KG1 (cell line): ENCODE measurements around the gene WDR19.
"Not testable (repeated sequence)": the region's sequence is repeated elsewhere in the genome, so short reads cannot be mapped to it uniquely, and the experiment has no call there.

ENCODE experiments used
- DNase-seq: peaks from one replicate; lab custom pipeline; 2025; lab: John Stamatoyannopoulos, UW

WDR19 gene

GRCh38 chr4:39233114-39233513, 50.8 kb downstream of the WDR19 start:
- DNase-seq = no peak

DNA sequence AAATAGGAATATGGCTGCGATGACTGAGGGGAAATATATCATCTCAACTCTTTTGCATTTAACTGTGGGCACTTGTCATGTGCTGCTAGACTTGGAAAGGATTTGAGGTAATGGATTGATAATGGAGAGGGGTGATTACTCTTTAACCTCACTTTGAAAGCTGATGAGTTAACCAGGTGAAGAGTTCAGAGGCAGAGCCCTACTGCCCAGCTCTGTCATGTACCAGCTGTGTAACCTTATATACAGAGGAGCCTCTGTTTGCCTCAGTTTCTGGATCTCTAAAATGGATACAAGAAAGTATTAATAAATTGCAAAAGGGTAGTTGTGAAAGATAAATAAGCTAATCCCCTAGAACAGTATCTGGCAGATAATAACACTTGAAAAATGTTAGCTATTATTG, 51.5 kb downstream of the WDR19 start:
- DNase-seq = no peak

DNA sequence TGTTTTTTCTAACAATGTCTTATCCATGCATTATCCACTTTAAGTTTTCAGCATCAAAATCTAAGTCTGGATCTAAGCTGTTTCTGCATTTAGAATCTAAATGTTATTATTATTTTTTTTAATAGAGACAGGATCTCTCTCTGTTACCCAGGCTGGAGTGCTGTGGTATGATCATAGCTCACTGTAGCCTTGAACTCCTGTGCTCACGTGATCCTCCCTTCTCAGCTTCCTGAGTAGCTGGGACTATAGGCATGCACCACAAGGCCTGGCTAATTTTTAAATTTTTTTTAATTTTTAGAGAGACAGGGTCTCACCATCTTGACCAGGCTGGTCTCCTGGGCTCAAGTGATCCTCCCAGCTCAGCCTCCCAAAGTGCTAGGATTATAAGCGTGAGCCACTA, 52.7 kb downstream of the WDR19 start:
- DNase-seq = no peak

DNA sequence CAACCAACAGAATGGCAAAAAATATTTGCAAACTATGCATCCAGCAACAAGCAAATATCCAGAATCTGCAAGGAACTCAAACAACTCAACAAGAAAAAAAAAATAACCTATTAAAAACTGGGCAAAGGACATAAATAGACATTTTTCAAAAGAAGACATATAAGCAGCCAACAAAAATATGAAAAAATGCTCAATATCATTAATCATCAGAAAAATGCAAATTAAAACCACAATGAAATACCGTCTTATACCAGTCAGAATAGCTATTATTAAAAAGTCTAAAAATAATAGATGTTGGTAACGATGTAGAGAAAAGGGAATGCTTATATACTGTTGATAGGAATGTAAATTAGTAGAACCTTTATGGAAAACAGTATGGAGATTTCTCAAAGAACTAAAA, 53.4 kb downstream of the WDR19 start:
- no peak for DNase-seq

GRCh38 chr4:39237179-39237578, 54.9 kb downstream of the WDR19 start:
- no peak for DNase-seq

GRCh38 chr4:39243462-39243861, 61.1 kb downstream of the WDR19 start:
- no peak for DNase-seq

DNA sequence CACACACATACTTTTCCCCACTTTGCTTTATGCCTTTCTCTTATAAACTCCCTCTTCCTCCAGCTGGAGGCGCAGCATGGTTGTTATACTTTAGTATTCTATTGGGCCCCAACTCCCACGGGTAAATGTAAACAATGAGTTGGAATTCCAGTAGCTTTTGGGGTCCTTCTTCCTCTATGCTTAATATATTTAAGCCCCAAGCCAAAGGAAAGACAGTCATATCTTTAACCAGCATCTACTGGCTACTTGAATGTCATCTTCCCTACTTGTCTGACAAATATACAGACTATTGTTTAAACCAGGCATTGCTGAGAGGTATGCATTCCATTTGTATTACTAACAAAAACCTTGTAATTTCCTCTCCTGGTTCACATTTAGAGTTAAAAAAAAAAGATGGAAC, 72.9 kb downstream of the WDR19 start:
- DNase-seq = no peak

- DNase-seq = no peak
These were observed 73.5 kb downstream of the WDR19 start for GRCh38 chr4:39255871-39256270.

DNA sequence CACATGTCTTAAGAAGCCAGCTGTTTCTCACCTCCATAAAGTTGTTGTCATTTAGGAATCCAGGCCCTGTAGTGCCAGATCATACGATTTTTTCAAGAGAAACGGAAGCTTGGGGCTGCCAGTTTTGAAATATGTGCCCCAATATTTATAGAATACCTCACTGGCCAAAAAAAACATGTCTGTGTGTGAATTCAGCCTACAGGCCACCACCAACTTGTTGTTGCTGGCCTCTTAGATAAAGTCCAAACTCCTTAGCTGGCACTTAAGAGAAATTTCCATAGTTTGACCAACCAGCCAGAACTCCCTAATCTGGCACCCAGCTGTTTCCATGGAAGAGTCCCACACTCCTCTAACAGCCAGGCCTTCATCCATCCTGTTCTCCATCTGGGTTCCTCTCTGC, 74.1 kb downstream of the WDR19 start:
- DNase-seq = no peak

GRCh38 chr4:39259571-39260330, 77.4 kb downstream of the WDR19 start:
- DNase-seq = no peak

DNA sequence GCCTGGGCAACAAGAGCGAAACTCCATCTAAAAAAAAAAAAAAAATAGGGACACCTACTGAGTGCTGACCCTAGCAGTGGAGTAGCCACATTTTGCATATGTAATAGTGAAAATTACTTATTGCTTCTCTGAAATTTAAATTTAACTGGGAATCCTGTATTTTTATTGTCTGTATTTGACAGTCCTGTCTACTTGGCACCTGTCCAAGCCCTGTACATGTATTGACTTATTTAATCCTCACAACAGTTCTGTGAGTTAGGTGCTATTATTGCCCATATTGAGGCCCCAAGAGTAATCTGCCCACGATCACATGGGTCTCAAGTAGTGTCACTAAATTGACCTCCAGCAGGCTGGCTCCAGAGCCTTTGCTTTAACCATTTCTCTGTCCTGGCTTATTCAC, 81.6 kb downstream of the WDR19 start:
- DNase-seq = no peak

DNA sequence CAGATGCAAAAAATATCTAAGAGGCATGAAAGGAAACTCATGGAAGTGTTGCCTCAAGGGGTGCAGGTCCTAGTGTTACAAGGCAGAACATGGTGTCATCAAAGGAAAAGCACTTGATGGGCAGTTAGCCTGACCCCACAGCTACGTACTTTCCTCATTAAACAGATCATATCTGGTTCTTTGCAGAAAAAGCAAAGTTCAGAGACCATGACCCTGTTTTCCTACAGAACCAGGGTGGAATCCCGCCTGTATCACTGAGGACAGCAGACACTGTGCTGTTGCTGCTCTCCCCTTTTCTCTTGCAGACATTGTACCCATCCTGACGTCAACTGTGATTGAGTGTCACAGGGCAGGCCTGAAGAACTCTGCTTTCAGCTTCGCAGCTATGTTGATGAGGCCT, 92.2 kb downstream of the WDR19 start:
- no peak for DNase-seq

GRCh38 chr4:39277661-39278060, 95.3 kb downstream of the WDR19 start:
- not testable (repeated sequence) for DNase-seq

GRCh38 chr4:39278476-39278875, 96.1 kb downstream of the WDR19 start:
- no peak for DNase-seq

DNA sequence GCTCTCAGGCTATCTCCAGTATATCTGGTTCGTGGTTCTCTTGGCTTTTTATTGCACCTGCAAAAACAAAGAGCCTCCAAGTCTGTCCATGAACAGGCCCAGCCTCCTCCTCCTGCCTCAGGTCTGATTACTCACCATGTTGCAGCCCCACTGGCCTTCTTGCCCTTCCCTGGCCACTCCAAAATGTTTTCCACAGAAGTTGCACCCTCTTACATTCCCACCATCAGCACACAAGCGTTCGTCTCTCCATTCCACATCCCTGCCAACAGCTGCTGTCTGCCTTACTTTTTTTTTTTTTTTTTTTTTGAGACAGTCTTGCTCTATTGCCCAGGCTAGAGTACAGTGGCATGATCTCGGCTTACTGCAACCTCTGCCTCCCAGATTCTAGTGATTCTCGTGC, 97.1 kb downstream of the WDR19 start:
- DNase-seq = no peak

GRCh38 chr4:39280770-39281169, 98.4 kb downstream of the WDR19 start:
- DNase-seq = no peak

GRCh38 chr4:39285111-39285795, 102.9 kb downstream of the WDR19 start:
- no peak for DNase-seq

DNA sequence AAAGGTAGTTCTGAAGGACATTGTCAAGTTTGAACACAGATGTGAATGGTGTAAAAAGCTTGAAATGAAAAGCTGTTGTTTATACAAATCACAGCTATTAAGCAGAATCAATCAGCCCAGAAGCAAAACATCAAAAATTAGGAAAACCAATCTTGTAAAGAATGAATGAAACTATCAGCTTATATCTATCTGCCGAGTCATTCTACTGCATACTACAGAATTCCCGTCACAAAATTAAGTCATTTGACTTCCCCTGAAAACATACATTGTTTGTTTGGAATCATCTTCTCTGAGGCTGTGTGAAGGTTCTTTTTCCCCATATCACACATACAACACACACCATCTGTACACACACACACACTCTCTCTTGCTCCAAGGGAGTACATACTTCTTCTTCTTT, 103.5 kb downstream of the WDR19 start:
- no peak for DNase-seq

DNA sequence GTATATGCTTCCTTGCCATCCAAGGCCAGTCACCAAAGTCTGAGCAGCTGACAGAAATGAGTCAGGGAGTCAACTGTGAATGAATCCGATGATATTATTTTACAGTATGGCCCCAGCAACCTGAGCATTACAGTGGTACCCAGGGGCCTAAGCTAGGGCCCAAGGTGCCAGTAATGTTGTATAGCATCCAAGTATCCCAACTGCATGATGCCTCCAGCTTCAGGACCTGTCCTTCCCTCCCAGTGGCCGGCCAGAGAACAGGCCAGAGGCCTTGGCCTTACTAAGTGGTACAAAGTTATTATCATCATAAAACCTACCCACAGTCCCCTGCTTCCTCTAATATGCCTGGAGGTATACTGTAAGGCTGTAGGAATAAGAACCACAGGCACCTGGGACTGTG, 103.9 kb downstream of the WDR19 start:
- no peak for DNase-seq

DNA sequence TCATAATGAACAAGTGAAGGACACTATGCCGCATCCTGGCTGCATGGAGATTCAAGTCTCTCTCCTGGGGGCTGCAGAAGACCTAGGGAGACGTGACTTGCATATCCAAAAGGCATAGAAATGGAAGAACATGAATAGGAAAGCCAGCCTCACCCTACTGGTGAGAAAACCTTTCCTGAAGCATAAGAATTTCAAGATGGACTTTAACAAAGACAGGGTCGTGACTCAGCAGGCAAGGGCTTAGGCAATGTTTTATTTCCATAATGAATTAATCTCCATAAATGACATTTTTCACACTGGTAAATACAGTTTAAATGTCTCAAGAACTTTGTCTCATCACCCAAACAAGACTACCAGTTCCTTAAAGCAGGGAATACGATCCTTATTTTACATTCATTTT, 104.9 kb downstream of the WDR19 start:
- no peak for DNase-seq

DNA sequence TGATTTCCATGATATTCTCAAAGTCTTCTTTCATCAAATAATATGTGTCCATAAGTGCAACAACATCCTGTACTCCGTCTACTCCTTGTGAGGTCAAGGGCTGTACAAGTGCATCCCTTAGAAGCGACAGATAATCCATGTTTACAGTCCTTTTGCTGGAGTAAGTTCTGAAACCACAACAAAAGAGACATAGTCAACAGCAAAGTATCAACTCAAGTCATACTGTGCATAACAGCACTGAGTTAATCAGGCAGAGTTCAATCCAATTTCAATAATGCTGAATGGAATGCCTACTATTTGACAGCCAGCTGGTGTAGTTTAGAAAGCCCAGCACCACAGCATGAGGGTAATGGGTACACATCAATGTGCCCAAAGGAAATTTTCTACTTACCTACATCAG, 109.4 kb downstream of the WDR19 start:
- no peak for DNase-seq

GRCh38 chr4:39292433-39292832, 110.1 kb downstream of the WDR19 start:
- DNase-seq = not testable (repeated sequence)

DNA sequence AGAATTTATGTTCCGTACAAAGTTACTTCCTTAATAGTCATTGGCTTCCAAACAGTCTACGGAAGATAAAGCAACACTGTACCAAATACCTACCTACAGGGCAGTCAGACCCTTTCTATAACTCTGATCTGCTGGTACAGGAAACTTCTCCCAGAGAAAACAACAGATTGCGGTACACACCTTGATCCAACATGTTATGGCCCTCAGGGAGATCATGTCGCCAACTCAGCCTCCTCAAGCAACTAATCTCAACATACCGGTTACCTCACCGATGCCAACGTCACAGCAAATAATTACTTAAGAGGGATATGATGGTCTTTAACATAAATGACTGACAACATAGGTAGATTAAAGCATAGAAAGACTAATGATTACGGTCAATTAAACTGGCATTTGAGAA, 113.5 kb downstream of the WDR19 start:
- DNase-seq = no peak

DNA sequence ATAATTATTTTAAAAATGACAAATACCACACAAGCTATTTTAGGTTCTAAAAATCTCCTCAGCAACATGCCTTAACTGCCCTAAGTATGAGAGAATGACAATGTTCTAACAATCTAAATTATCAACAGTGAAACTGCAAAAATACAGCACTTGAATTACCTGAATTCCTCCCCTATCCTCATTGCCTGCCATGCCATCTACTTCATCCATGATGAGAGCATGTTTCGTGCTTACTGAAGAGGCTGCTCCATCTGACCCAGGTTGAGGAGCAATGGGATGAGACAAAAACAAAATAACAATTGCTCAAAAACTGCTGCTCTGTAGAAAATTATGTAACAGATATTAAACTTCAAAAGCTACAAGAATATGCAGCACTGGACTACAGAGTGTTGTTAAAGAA, 120.6 kb downstream of the WDR19 start:
- DNase-seq = no peak
